Uterus (tissue), 4 donors: ENCODE data around the gene PDLIM5. TPM values are rescaled to one million over a fixed set of nuclear protein-coding genes. Genes with fewer than 3 reads are reported as not detected.
"Not testable (repeated sequence)": the region's sequence is repeated elsewhere in the genome, so short reads cannot be mapped to it uniquely, and the experiment has no call there.

Experiments
- DNase-seq, 2 donors: peaks; one replicate each; pipeline ENCODE4 v3.0.0-alpha.2; 2019 to 2020
- H3K27ac ChIP-seq, 2 donors: fragments of 200-600 bp; sonication (generic); 1 replicate in 1 of 2; 2 replicates in 1 of 2; pipeline ENCODE4 v1.5.1; 2016 to 2018
- H3K27me3 ChIP-seq, 2 donors: fragments of 200-600 bp; sonication (generic); one replicate each; pipeline ENCODE4 v1.5.1; 2018 to 2019; ENCODE audit warnings: control low read depth in 1 of 2
- H3K36me3 ChIP-seq, 2 donors: fragments of 200-600 bp; sonication (generic); one replicate each; pipeline ENCODE4 v1.5.1; 2019; ENCODE audit warnings: control low read depth in 1 of 2
- H3K4me1 ChIP-seq, 2 donors: fragments of 200-600 bp; sonication (generic); one replicate each; pipeline ENCODE4 v1.5.1; 2018 to 2019; ENCODE audit warnings: control low read depth in 1 of 2
- H3K4me3 ChIP-seq, 2 donors: fragments of 200-600 bp; sonication (generic); 1 replicate in 1 of 2; 2 replicates in 1 of 2; pipeline ENCODE4 v1.5.1; 2018 to 2019; ENCODE audit warnings: mild to moderate bottlenecking in 1 of 2
- H3K9me3 ChIP-seq, 2 donors: fragments of 200-600 bp; sonication (generic); one replicate each; pipeline ENCODE4 v1.5.1; 2019; ENCODE audit warnings: control low read depth in 1 of 2
- CTCF ChIP-seq, 4 experiments: fragments of 200-600 bp in 2 of 4; fragments of 450-650 bp in 2 of 4; sonication (generic) in 2 of 4; IDR thresholded peaks; one replicate each; pipeline ENCODE4 v1.5.1; 2016 to 2019; ENCODE audit warnings: antibody characterized with exemption in 4 of 4, mild to moderate bottlenecking in 2 of 4, moderate library complexity in 1 of 4
- POLR2A ChIP-seq, 2 donors: fragments of 450-650 bp; IDR thresholded peaks; one replicate each; pipeline ENCODE4 v1.6.1; 2016; ENCODE audit warnings: antibody characterized with exemption in 2 of 2, mild to moderate bottlenecking in 1 of 2, moderate library complexity in 1 of 2
- intact Hi-C: fragments of 100-400 bp; cut with DNase I; formaldehyde crosslinking; loops from one replicate; pipeline ENCODE4 v1.15.1; 2023; ENCODE audit warnings: low total_unique reads
- total RNA-seq, 4 donors: library from RNA; depleted of rRNA in 3 of 4; stranded (reverse); fragments of >200 nt in 3 of 4; gene quantifications; one replicate each; pipeline versions ENCODE4 v1.1.0 to v1.2.4, GENCODE V29; 2014 to 2023
- donor health status: DM: yes; HTN: yes; CAD: no.

PDLIM5 gene
- total RNA-seq, 4 donors from 2014 or later, result 90.8 to 571 (median 351) TPM

DNA sequence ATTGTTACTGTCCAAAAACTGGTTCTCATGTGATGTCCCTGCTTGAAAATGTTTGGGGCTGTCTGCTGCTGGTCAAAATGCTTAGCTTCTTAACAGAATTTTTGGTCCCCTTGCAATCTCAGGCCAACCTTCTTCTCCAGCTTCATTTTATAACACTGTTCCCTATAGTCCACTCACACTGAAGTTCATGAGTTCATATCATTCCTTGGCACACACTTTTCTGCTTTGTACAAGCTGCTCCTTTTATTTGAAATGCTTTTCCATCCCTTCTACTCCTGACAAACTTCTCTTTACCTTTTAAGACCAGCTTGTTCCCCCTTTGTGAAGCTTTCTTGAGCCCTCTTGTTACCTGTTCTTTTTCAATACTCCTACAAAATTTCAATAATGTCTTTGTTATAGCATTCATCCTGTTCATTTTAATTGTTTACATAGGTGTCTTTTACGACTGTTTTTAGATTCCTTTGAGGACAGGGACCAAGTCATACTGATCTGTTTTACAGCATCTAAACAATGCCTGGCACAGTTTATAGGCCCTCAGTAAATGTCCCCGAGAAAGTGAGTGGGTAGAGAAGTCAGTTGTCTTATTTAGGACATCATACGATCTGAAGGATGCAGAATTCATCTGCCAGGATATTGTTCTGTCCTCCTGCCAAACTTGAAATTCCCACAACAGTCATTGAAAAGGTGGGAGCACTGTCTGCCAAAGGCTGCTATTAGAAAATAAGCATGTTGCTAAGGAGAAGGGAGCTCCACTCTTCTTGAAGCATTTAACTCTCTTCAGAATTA lies 171.6 kb downstream of the PDLIM5 start:
- H3K27ac ChIP-seq, result no peak overlapping the region

GRCh38 chr4:94626942-94627341 lies 175.2 kb downstream of the PDLIM5 start:
- H3K9me3 ChIP-seq, result no peaks in the 10 kb centered on the region
- no peaks in the 10 kb centered on the region for H3K36me3 ChIP-seq
- no peak for TF ChIP-seq POLR2A (IDR thresholded peaks at IDR 0.05)
- TF ChIP-seq CTCF (IDR thresholded peaks at IDR 0.05), result no peak
- peaks cover 0 to 5% of the 10 kb centered on the region in 2 donors for H3K4me1 ChIP-seq
- H3K27me3 ChIP-seq, result no peaks in the 10 kb centered on the region
- intact Hi-C loops, result no loop called here
- no peak overlapping the region for H3K4me3 ChIP-seq
- no peak for DNase-seq
- no peak overlapping the region for H3K27ac ChIP-seq

More for the DNA sequence above, 171.6 kb downstream of the PDLIM5 start:
- H3K4me3 ChIP-seq, result no peak overlapping the region
- no peak for DNase-seq
- no peaks in the 10 kb centered on the region for H3K27me3 ChIP-seq
- intact Hi-C loops, result no loop called here
- TF ChIP-seq CTCF (IDR thresholded peaks at IDR 0.05) (no peak), POLR2A (IDR thresholded peaks at IDR 0.05) (no peak)
- H3K36me3 ChIP-seq, result no peaks in the 10 kb centered on the region
- no peaks in the 10 kb centered on the region for H3K9me3 ChIP-seq
- H3K4me1 ChIP-seq, result no peaks in the 10 kb centered on the region

GRCh38 chr4:94629058-94629457 lies 177.3 kb downstream of the PDLIM5 start:
- H3K4me3 ChIP-seq, DNase-seq, H3K27ac ChIP-seq, H3K4me1 ChIP-seq, H3K36me3 ChIP-seq, H3K27me3 ChIP-seq, intact Hi-C loops, H3K9me3 ChIP-seq: not testable (repeated sequence)

DNA sequence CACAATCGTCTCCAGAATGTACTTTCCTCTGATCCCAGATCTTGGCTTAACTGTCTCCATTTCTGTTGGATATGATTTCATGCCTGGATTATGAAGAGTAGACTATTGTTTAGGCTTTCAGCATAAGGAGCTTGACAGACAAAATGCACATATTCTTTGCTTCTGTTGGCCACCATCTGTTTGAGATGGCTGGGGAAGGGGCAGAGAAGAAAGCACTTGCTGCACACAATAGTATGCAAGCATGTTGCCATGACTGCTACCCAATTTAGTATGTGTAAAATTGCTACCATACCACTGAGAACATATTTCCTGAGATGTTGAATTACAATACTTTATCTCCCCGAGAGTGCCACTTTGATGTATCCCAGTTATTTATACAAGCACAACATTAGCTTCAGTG lies 178.1 kb downstream of the PDLIM5 start:
- intact Hi-C loops, result no loop called here
- Histone ChIP-seq H3K27me3 (no peaks in the 10 kb centered on the region), H3K27ac (no peak overlapping the region), H3K4me3 (no peak overlapping the region), H3K36me3 (no peaks in the 10 kb centered on the region), H3K4me1 (peaks cover 0 to 5% of the 10 kb centered on the region in 2 donors), H3K9me3 (no peaks in the 10 kb centered on the region)
- TF ChIP-seq POLR2A (IDR thresholded peaks at IDR 0.05) (no peak), CTCF (IDR thresholded peaks at IDR 0.05) (no peak)
- no peak for DNase-seq

GRCh38 chr4:94634271-94634670 lies 182.5 kb downstream of the PDLIM5 start:
- no peak overlapping the region for H3K4me3 ChIP-seq
- no peak overlapping the region for H3K27ac ChIP-seq
- no peaks in the 10 kb centered on the region for H3K9me3 ChIP-seq
- H3K36me3 ChIP-seq, result no peaks in the 10 kb centered on the region
- TF ChIP-seq CTCF (IDR thresholded peaks at IDR 0.05) (no peak), POLR2A (IDR thresholded peaks at IDR 0.05) (no peak)
- no peaks in the 10 kb centered on the region for H3K27me3 ChIP-seq
- H3K4me1 ChIP-seq, result no peaks in the 10 kb centered on the region
- no peak for DNase-seq
- intact Hi-C loops, result no loop called here
